Fibroblast of pulmonary artery (primary cell): ENCODE measurements around the gene GTPBP3.

Source experiments
- DNase-seq: peaks from one replicate; pipeline ENCODE4 v3.0.0-alpha.2; 2010; ENCODE audit warnings: low read depth
- H3K4me3 ChIP-seq: replicated peaks from 2 replicates; pipeline ENCODE4 v1.5.1; 2011; ENCODE audit warnings: low read depth, mild to moderate bottlenecking, control low read depth, low read length, moderate library complexity
- TF ChIP-seq, protein P1 (sequence below): IDR thresholded peaks from 2 replicates; pipeline ENCODE4 v1.5.1; 2011; ENCODE audit warnings: mild to moderate bottlenecking, control low read depth, low read length, inconsistent platforms; ENCODE audit errors: missing control alignments

Gene GTPBP3

DNA sequence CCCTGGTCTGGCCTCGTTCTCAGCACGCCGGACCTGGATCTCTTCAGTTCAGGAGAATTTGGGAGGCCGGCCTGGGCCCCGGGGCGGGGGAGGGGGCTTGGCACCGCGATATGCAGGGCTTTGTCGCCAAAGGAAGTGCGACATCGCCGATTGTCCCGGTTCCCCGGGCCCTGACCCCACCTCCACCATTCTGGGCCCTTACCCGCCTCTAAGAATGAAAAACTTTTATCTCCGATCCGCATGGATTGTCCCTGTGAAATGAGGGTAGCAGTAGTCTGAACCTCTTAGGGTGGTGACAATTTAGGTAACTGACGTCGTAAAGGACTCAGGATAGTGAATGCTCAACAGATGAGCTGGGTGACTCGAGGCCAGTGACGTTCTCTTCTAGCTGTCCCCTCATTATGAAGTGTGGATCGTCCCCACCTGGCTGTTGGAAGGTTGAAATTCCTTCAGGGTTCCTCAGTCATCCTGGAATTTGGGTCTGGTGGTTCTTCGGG lies 27.3 kb upstream of the GTPBP3 start:
- peak overlapping the region; percentile 97 for H3K4me3 ChIP-seq
- TF ChIP-seq, protein P1, sequence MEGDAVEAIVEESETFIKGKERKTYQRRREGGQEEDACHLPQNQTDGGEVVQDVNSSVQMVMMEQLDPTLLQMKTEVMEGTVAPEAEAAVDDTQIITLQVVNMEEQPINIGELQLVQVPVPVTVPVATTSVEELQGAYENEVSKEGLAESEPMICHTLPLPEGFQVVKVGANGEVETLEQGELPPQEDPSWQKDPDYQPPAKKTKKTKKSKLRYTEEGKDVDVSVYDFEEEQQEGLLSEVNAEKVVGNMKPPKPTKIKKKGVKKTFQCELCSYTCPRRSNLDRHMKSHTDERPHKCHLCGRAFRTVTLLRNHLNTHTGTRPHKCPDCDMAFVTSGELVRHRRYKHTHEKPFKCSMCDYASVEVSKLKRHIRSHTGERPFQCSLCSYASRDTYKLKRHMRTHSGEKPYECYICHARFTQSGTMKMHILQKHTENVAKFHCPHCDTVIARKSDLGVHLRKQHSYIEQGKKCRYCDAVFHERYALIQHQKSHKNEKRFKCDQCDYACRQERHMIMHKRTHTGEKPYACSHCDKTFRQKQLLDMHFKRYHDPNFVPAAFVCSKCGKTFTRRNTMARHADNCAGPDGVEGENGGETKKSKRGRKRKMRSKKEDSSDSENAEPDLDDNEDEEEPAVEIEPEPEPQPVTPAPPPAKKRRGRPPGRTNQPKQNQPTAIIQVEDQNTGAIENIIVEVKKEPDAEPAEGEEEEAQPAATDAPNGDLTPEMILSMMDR: no peak
- no peak for DNase-seq

DNA sequence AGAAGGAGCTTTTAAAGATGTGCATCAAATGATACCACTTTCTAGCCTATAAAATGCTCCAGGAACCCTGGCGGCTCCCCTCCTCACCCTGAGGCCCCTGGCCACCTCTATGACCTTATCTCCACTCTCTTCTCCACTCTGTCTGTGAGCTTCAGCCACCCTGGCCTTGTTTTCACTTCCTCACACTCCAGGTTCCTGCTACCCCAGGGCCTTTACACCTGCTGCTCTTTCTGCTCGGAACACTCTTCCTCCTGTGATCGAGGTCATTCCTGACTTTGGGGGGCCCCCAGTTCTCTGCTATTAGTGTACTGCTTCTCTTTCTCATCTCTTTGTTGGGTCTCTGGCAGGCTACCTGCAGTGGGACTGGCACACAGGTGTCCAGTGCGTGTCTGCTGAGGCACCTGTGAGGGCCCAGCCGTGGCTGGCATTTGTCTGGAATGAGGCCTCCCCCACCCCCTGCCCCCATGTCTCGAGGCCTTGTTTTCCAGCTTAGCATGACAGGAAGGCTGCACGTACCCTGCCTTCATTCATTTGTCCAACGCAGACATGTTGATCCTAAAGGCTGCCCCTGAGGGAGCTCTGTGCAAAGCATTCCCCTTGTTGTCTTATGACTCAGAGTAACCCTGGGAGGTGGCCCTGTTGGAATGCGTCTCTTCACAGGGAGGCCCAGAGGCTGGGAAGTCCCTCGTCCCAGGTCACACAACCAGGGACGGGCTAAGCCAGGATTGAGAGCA lies 25.7 kb upstream of the GTPBP3 start:
- H3K4me3 ChIP-seq: no peak overlapping the region
- TF ChIP-seq, protein P1: no peak
- DNase-seq: peak; percentile 64

DNA sequence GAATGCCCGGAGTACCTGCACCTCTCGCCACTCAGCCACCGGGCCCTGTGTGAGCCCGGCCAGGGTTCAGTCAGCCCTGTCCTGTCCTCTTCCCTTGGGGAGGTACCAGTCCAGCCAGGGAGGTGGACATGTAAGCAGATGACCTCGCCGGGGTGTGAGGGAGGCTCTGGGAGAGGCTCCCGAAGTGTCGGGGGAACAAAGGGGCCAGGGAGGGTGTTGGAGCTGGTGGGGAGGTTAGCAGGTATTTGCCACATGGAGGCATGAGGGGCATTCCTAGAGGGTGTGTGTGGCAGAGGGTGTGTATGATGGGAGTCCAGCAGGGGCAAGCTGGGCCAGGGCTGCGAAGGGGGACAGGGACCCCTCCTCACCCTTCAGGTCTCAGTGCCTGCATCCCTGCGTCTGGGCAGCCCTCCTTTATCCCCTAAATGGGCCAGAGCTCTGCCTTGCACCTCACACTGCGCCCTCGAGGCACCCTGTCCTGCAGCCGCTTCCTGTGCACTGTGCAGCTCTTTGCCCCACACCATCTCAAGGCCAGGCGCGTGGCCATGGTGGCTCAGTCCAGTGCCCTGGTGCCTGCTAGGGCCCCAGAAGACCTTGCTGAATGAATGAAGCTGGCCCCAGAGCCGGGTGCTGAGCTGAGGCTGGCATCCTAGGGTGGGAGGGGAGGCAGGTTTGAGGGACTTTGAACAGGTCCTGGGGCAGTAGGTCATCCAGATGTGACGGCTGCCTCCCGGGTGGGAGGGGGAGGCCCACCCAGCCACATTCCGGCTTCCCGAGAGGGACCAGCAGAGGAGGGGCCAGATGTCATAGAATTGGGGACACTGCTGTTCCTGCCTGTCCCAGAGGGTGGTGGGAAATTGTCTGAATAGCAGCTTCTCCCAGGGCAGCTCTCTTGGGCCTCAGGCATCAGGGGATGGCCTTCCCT lies 24.9 kb upstream of the GTPBP3 start:
- no peak overlapping the region for H3K4me3 ChIP-seq
- DNase-seq: no peak
- TF ChIP-seq, protein P1: no peak

DNA sequence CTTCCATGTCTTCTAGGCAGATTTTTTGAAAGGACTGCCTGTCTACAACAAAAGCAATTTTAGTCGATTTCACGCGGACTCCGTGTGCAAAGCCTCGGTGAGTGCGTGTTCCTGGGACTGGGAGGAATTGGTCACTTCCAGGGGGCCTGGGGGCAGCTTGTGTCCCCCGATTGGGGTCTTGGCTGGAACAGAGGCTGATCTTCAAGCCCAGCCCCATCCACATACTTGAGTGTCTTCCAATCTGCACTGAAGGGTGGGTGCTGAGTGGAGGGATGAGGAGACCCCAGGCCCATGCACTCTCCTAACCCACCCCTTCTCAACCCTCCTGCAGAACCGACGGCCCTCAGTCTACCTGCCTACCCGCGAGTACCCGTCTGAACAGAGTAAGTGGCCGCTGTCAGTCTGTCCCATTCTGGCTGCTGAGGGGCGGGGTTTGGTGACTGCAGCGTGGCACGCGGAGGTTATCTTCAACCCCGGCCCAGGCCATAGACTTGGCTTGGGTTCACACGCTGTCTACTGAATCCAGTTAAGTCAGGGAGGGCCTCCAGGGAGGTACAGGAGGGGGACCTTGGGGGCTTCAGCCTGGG lies 23.3 kb upstream of the GTPBP3 start:
- DNase-seq: no peak
- TF ChIP-seq, protein P1: no peak
- no peak overlapping the region for H3K4me3 ChIP-seq

DNA sequence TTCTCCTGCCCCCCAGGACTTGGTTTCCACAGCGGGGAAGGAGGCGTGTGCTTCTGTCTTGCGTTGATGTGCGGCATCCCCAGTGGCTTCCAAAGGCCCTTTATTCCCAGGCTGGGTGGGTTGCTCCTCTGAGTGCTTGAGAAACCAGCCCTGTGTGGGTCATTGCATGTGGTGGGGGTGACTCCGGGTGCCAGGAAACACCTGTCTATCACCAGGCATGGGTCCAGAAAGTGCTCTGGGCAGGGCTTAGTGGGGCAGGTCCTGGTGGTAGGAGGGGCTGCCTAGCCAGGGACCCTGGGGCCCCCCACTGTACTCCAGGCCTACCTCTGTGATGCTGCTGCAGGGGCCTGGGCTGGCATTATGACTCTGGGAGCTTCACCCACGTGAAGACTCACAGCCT lies 18.4 kb upstream of the GTPBP3 start:
- DNase-seq: no peak
- H3K4me3 ChIP-seq: no peak overlapping the region
- TF ChIP-seq, protein P1: no peak

GRCh38 chr19:17319473-17320238 lies 17.7 kb upstream of the GTPBP3 start:
- DNase-seq: no peak
- TF ChIP-seq, protein P1: no peak
- no peak overlapping the region for H3K4me3 ChIP-seq
